Endothelial cell of umbilical vein (primary cell): ENCODE measurements around the gene TGFBI. TPM values are rescaled to one million over a fixed set of nuclear protein-coding genes. Genes with fewer than 3 reads are reported as not detected.

Experiments used
- BruUV-seq: library from RNA; stranded (reverse); fragments of 400-500 nt; replicated peaks from 2 replicates; lab custom pipeline; 2021; lab: Mats Ljungman, UMichigan
- CTCF ChIA-PET: fragments of 300-600, 350-600 bp; sonication (Branson Sonifier 250); formaldehyde crosslinking; loops from one replicate; lab custom pipeline; 2021; ENCODE audit warnings: antibody characterized with exemption, inconsistent platforms; lab: Charles Lee
- POLR2A ChIA-PET: fragments of 300-600, 350-600 bp; sonication (Branson Sonifier 250); formaldehyde crosslinking; loops from one replicate; lab custom pipeline; 2021; ENCODE audit warnings: antibody characterized with exemption, inconsistent platforms; lab: Charles Lee
- DNase-seq: peaks from one replicate; pipeline ENCODE4 v3.0.0-alpha.2; 2011; ENCODE audit warnings: low read depth, low spot score
- FAIRE-seq: peaks from 2 replicates; lab custom pipeline; 2011; peaks lifted over from hg19 to GRCh38; lab: Jason Lieb, UNC
- H2AFZ ChIP-seq: 2 replicates; pipeline ENCODE4 v1.6.0; 2012; ENCODE audit warnings: low read depth, low read length, control low read depth, inconsistent platforms
- H3K27ac ChIP-seq: 2 replicates; pipeline ENCODE4 v1.5.1; 2011; ENCODE audit warnings: low read depth, mild to moderate bottlenecking, control low read depth, low read length, moderate library complexity; ENCODE audit not compliant: insufficient read depth
- H3K27me3 ChIP-seq, 2 experiments: 2 replicates each; pipeline versions ENCODE4 v1.6.0 to v1.6.1; 2011; ENCODE audit warnings: low read length in 2 of 2, mixed read lengths in 1 of 2; ENCODE audit not compliant: control insufficient read depth in 2 of 2, insufficient read depth in 2 of 2
- H3K36me3 ChIP-seq, 2 experiments: 2 replicates in 1 of 2; 3 replicates in 1 of 2; pipeline ENCODE4 v1.5.1; 2011; ENCODE audit warnings: low read length in 2 of 2, mild to moderate bottlenecking in 1 of 2, moderate library complexity in 1 of 2; ENCODE audit not compliant: control insufficient read depth in 2 of 2, insufficient read depth in 2 of 2; ENCODE audit errors: extremely low read depth in 1 of 2
- H3K4me1 ChIP-seq: 3 replicates; pipeline ENCODE4 v1.5.1; 2011; ENCODE audit warnings: mild to moderate bottlenecking, low read length; ENCODE audit not compliant: control insufficient read depth, insufficient read depth; ENCODE audit errors: extremely low read depth
- H3K4me2 ChIP-seq: 2 replicates; pipeline ENCODE4 v1.6.1; 2011; ENCODE audit warnings: low read length, control low read depth, mixed read lengths; ENCODE audit not compliant: insufficient read depth
- H3K4me3 ChIP-seq, 3 experiments: fragments of 200-600 bp in 1 of 3; sonication (generic), shearing (Covaris generic) in 1 of 3; replicated peaks in 1 of 3; 2 replicates each; pipeline ENCODE4 v1.5.1; 2011 to 2016; ENCODE audit warnings: control low read depth in 3 of 3, low read length in 3 of 3, mild to moderate bottlenecking in 2 of 3, inconsistent platforms in 1 of 3, low read depth in 1 of 3, moderate library complexity in 1 of 3; ENCODE audit not compliant: insufficient read depth in 1 of 3
- H3K79me2 ChIP-seq: 2 replicates; pipeline ENCODE4 v1.6.0; 2012; ENCODE audit warnings: low read length, inconsistent platforms; ENCODE audit not compliant: control insufficient read depth, insufficient read depth
- H3K9ac ChIP-seq: replicated peaks from 2 replicates; pipeline ENCODE3; 2011; ENCODE audit warnings: low read length, control low read depth; ENCODE audit not compliant: insufficient read depth; ENCODE audit errors: extremely low read depth
- H3K9me1 ChIP-seq: replicated peaks from 3 replicates; pipeline ENCODE4 v1.6.0; 2011; ENCODE audit warnings: mild to moderate bottlenecking, low read length; ENCODE audit not compliant: control insufficient read depth, insufficient read depth; ENCODE audit errors: extremely low read depth
- H3K9me3 ChIP-seq: replicated peaks from 2 replicates; pipeline ENCODE4 v1.5.1; 2012; ENCODE audit warnings: low read length, inconsistent platforms; ENCODE audit not compliant: control insufficient read depth, insufficient read depth
- H4K20me1 ChIP-seq: replicated peaks from 2 replicates; pipeline ENCODE3; 2011; ENCODE audit warnings: mild to moderate bottlenecking, low read length; ENCODE audit not compliant: control insufficient read depth, insufficient read depth; ENCODE audit errors: extremely low read depth
- EZH2 ChIP-seq: IDR thresholded peaks from 2 replicates; pipeline ENCODE4 v1.6.1; 2012; ENCODE audit warnings: borderline replicate concordance, low read depth, mild to moderate bottlenecking, moderate library complexity, low read length, inconsistent platforms; ENCODE audit not compliant: severe bottlenecking
- FOS ChIP-seq: IDR thresholded peaks from 2 replicates; pipeline ENCODE4 v1.6.1; 2011; ENCODE audit warnings: mild to moderate bottlenecking, low read length, moderate library complexity, borderline replicate concordance; ENCODE audit not compliant: insufficient read depth
- GATA2 ChIP-seq: IDR thresholded peaks from 2 replicates; pipeline ENCODE4 v1.7.0; 2011; ENCODE audit warnings: low read depth, mild to moderate bottlenecking, moderate library complexity, mixed read lengths, low read length; ENCODE audit not compliant: insufficient read length, insufficient read depth
- JUN ChIP-seq: IDR thresholded peaks from 2 replicates; pipeline ENCODE4 v1.6.1; 2011; ENCODE audit warnings: borderline replicate concordance, low read depth; ENCODE audit not compliant: insufficient read length, insufficient read depth
- MYC ChIP-seq: IDR thresholded peaks from one replicate; pipeline ENCODE4 v1.6.1; 2011; ENCODE audit warnings: mild to moderate bottlenecking, low read depth, low read length
- POLR2A ChIP-seq: IDR thresholded peaks from 2 replicates; pipeline ENCODE4 v1.6.1; 2012; ENCODE audit warnings: low read depth, mild to moderate bottlenecking, control low read depth, low read length
- POLR2AphosphoS5 ChIP-seq: IDR thresholded peaks from 2 replicates; pipeline ENCODE4 v1.6.1; 2012; ENCODE audit warnings: low read depth, mild to moderate bottlenecking, control low read depth, low read length, moderate library complexity; ENCODE audit not compliant: insufficient read depth
- dilution Hi-C: fragments of 300-500 bp; cut with MboI; formaldehyde crosslinking; loops from one replicate; pipeline ENCODE4 v1.15.0; 2019; ENCODE audit warnings: low sequenced_read_pairs; ENCODE audit not compliant: extremely low pct_ligation_motif_present
- intact Hi-C: fragments of 100-400 bp; cut with micrococcal nuclease; formaldehyde crosslinking; loops from one replicate; pipeline ENCODE4 v1.10.0; 2022
- polyA plus RNA-seq, 4 experiments: library from polyadenylated mRNA; depleted of rRNA in 3 of 4; stranded (reverse) in 3 of 4; unstranded in 1 of 4; fragments of >200 nt; gene quantifications; 2 replicates each; pipeline versions ENCODE4 v1.2.1 to v1.2.3, GENCODE V29; 2011 to 2012; ENCODE audit warnings: missing spikeins in 1 of 4
- total RNA-seq: library from RNA; stranded (reverse); gene quantifications from 2 replicates; pipeline ENCODE4 v1.2.3, GENCODE V29; 2021
- TF ChIP-seq, protein P1 (sequence below): IDR thresholded peaks from 2 replicates; pipeline ENCODE4 v1.6.1; 2011; ENCODE audit not compliant: insufficient read depth, insufficient read length
- TF ChIP-seq, protein P2 (sequence below), 2 donors: IDR thresholded peaks; 1 replicate in 1 of 2; 2 replicates in 1 of 2; pipeline ENCODE4 v1.5.1; 2011; ENCODE audit warnings: low read length in 2 of 2, mild to moderate bottlenecking in 2 of 2, moderate library complexity in 2 of 2, control low read depth in 1 of 2, inconsistent platforms in 1 of 2, low read depth in 1 of 2; ENCODE audit not compliant: insufficient read depth in 1 of 2; ENCODE audit errors: extremely low read depth in 1 of 2

The TGFBI gene
- total and polyA plus RNA-seq, 2 donors (not counting 3 experiments of a cell fraction or from before 2014, with no cell fraction given) = 6.5 to 18.9 TPM

DNA sequence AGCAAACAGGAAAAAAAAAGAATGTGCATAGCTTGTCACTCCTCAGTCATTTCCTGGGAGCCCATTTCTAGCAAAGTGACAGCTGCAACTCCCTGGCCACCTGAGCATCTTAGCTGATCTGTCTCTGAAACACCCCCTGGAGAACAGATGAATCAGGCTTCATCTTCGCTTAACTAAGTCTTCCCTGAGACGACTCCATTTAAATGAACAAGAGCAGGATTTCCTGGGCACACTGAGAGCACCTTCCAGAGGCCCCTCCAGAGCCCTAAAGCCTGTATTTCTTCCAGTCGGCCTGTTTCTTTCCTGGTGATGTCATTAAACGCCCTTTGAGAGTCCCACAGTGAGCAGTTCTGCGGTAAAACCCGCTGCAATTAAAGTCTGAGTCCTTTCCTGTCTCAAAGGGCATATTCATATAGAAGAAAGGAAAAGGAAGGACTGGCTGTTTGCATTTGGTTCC lies 13.9 kb downstream of the TGFBI start:
- H3K4me2 ChIP-seq = peak overlapping the region; percentile 64
- DNase-seq = peak; percentile 77
- H3K9ac ChIP-seq = peak overlapping the region; percentile 60
- no TSS peak for BruUV-seq
- H3K79me2 ChIP-seq = no peaks in the 10 kb centered on the region
- no peak overlapping the region for H2AFZ ChIP-seq
- intact Hi-C loops = loop anchor here (1.0 to 5.0 kb wide), 5 partner anchors 11 to 90 kb away; partner anchors contain the start of genes SMAD5 and TGFBI
- no peaks in the 10 kb centered on the region for H4K20me1 ChIP-seq
- H3K9me1 ChIP-seq = no peaks in the 10 kb centered on the region
- H3K4me3 ChIP-seq = no peak overlapping the region
- ChIA-PET CTCF (interaction anchor here (0.8 to 2.2 kb wide), 5 partner anchors 12 to 66 kb away, joined by 3 to 10 read pairs (median 5); partner anchors contain the start of gene TGFBI), POLR2A (interaction anchor here (1.5 kb wide), 1 partner anchor 15 kb away, joined by 3 read pairs; no protein-coding TSS in a partner anchor)
- no peaks in the 10 kb centered on the region for H3K36me3 ChIP-seq
- H3K4me1 ChIP-seq = peaks cover 38% of the 10 kb centered on the region
- no peaks in the 10 kb centered on the region for H3K9me3 ChIP-seq
- TF ChIP-seq POLR2AphosphoS5 (peak; percentile 76), MYC (no peak), GATA2 (peak; percentile 44), JUN (no peak), POLR2A (peak; percentile 42), FOS (peak; percentile 72)
- TF ChIP-seq, protein P1, sequence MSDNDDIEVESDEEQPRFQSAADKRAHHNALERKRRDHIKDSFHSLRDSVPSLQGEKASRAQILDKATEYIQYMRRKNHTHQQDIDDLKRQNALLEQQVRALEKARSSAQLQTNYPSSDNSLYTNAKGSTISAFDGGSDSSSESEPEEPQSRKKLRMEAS = no peak
- peak overlapping the region; percentile 85 for H3K27ac ChIP-seq
- dilution Hi-C loops = no loop called here
- peak; percentile 98 for FAIRE-seq
- no peaks in the 10 kb centered on the region for H3K27me3 ChIP-seq

DNA sequence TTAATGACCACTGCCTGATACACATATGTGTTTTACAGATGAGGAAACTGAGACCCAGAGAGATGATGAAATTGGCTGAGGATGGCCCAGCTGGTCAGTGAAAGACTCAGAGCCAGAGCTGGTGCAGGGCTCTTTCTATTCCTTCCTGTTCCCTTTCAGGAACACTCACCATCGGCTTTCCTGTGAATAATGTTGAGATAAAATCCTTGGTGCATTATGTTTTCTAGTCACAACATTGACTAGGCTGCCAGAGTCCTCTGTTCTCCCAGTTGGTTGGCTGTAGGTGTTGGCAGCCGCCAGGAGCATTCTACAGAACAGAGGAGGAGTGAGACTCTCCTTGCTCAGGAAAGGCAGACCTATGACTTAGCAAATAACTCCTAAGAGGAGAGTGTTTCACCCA lies 14.8 kb downstream of the TGFBI start:
- CTCF ChIA-PET = interaction anchor here (0.8 to 2.2 kb wide), 5 partner anchors 11 to 66 kb away, joined by 3 to 10 read pairs (median 5); partner anchors contain the start of gene TGFBI
- H3K36me3 ChIP-seq = no peaks in the 10 kb centered on the region
- no peaks in the 10 kb centered on the region for H4K20me1 ChIP-seq
- no peaks in the 10 kb centered on the region for H3K9me1 ChIP-seq
- peak overlapping the region; percentile 85 for H3K27ac ChIP-seq
- no peak overlapping the region for H3K4me3 ChIP-seq
- DNase-seq = peak; percentile 58
- BruUV-seq = no TSS peak
- intact Hi-C loops = loop anchor here (1.0 to 5.0 kb wide), 5 partner anchors 10 to 89 kb away; partner anchors contain the start of genes SMAD5 and TGFBI
- no peaks in the 10 kb centered on the region for H3K79me2 ChIP-seq
- FAIRE-seq = peak; percentile 91
- no peak for TF ChIP-seq POLR2A
- no peak for TF ChIP-seq JUN
- TF ChIP-seq POLR2AphosphoS5 = peak; percentile 69
- TF ChIP-seq MYC = no peak
- TF ChIP-seq FOS = peak; percentile 64
- TF ChIP-seq, protein P2, sequence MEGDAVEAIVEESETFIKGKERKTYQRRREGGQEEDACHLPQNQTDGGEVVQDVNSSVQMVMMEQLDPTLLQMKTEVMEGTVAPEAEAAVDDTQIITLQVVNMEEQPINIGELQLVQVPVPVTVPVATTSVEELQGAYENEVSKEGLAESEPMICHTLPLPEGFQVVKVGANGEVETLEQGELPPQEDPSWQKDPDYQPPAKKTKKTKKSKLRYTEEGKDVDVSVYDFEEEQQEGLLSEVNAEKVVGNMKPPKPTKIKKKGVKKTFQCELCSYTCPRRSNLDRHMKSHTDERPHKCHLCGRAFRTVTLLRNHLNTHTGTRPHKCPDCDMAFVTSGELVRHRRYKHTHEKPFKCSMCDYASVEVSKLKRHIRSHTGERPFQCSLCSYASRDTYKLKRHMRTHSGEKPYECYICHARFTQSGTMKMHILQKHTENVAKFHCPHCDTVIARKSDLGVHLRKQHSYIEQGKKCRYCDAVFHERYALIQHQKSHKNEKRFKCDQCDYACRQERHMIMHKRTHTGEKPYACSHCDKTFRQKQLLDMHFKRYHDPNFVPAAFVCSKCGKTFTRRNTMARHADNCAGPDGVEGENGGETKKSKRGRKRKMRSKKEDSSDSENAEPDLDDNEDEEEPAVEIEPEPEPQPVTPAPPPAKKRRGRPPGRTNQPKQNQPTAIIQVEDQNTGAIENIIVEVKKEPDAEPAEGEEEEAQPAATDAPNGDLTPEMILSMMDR (IDR thresholded peaks at IDR 0.05; ENCODE audit: extremely low read depth in 1 of 2, insufficient read depth in 1 of 2, low read depth in 1 of 2, low read length in 2 of 2) = no peak
- no peak for TF ChIP-seq EZH2
- peak; percentile 77 for TF ChIP-seq GATA2
- TF ChIP-seq, protein P1 = no peak
- no peaks in the 10 kb centered on the region for H3K9me3 ChIP-seq
- H3K4me1 ChIP-seq = peaks cover 35% of the 10 kb centered on the region
- POLR2A ChIA-PET = no interaction called here
- H2AFZ ChIP-seq = peak overlapping the region; percentile 23
- dilution Hi-C loops = no loop called here
- H3K27me3 ChIP-seq = no peaks in the 10 kb centered on the region
- H3K9ac ChIP-seq = peak overlapping the region; percentile 60
- H3K4me2 ChIP-seq = peak overlapping the region; percentile 64
